ENCODE results near the gene UPF2. TPM values are rescaled to one million over a fixed set of nuclear protein-coding genes. Genes with fewer than 3 reads are reported as not detected.

UPF2 gene
- total RNA-seq, 1 donor from 2014 or later: 7.9 TPM

GRCh38 chr10:12051241-12051640 is 8.6 kb upstream of the UPF2 start:
- H3K4me3 ChIP-seq: no peak overlapping the region
- H3K4me1 ChIP-seq: peaks cover 0 to 4% of the 10 kb centered on the region in 2 donors
- DNase-seq (ENCODE audit: low spot score in 2 of 2): no peak
- H3K27me3 ChIP-seq: no peaks in the 10 kb centered on the region
- no peak for TF ChIP-seq CTCF (IDR thresholded peaks at IDR 0.05)
- H3K9me3 ChIP-seq: no peaks in the 10 kb centered on the region
- no peak overlapping the region for H3K27ac ChIP-seq
- intact Hi-C loops (cut with DNase I): no loop called here
- no peaks in the 10 kb centered on the region for H3K36me3 ChIP-seq

GRCh38 chr10:12050528-12050927 is 7.9 kb upstream of the UPF2 start:
- no peak overlapping the region for H3K27ac ChIP-seq
- no peaks in the 10 kb centered on the region for H3K27me3 ChIP-seq
- no peak overlapping the region for H3K4me3 ChIP-seq
- DNase-seq (ENCODE audit: low spot score in 2 of 2): no peak
- H3K4me1 ChIP-seq: peaks cover 0 to 4% of the 10 kb centered on the region in 2 donors
- intact Hi-C loops (cut with DNase I): no loop called here
- H3K36me3 ChIP-seq: no peaks in the 10 kb centered on the region
- no peak for TF ChIP-seq CTCF (IDR thresholded peaks at IDR 0.05)
- H3K9me3 ChIP-seq: no peaks in the 10 kb centered on the region

GRCh38 chr10:12048547-12048946 is 5.9 kb upstream of the UPF2 start:
- intact Hi-C loops (cut with DNase I): no loop called here
- TF ChIP-seq CTCF (IDR thresholded peaks at IDR 0.05): no peak

GRCh38 chr10:12045596-12045995 is 3.0 kb upstream of the UPF2 start:
- no peaks in the 10 kb centered on the region for H3K9me3 ChIP-seq
- H3K4me1 ChIP-seq: peaks cover 0 to 2% of the 10 kb centered on the region in 2 donors
- no peak for TF ChIP-seq CTCF (IDR thresholded peaks at IDR 0.05)
- H3K36me3 ChIP-seq: no peaks in the 10 kb centered on the region
- H3K4me3 ChIP-seq: no peak overlapping the region
- no peak overlapping the region for H3K27ac ChIP-seq
- intact Hi-C loops (cut with DNase I): no loop called here
- no peak for DNase-seq (ENCODE audit: low spot score in 2 of 2)
- H3K27me3 ChIP-seq: no peaks in the 10 kb centered on the region

More at GRCh38 chr10:12048547-12048946, 5.9 kb upstream of the UPF2 start:
- no peak for DNase-seq (ENCODE audit: low spot score in 2 of 2)
- Histone ChIP-seq H3K4me3 (no peak overlapping the region), H3K4me1 (no peaks in the 10 kb centered on the region), H3K36me3 (no peaks in the 10 kb centered on the region), H3K9me3 (no peaks in the 10 kb centered on the region), H3K27me3 (no peaks in the 10 kb centered on the region), H3K27ac (no peak overlapping the region)

GRCh38 chr10:12042409-12042796 is 206 bp downstream of the UPF2 start:
- TF ChIP-seq CTCF (IDR thresholded peaks at IDR 0.05): no peak
- Histone ChIP-seq H3K9me3 (no peaks in the 10 kb centered on the region), H3K4me1 (peaks cover 0 to 2% of the 10 kb centered on the region in 2 donors), H3K36me3 (no peaks in the 10 kb centered on the region), H3K27ac (peak overlapping the region; percentile 91 to 93), H3K27me3 (no peaks in the 10 kb centered on the region), H3K4me3 (peak overlapping the region; percentile 91 to 95)
- intact Hi-C loops (cut with DNase I): loop anchor here (1.0 to 2.0 kb wide), 2 partner anchors 87 to 1260 kb away; partner anchors contain the start of gene SEC61A2
- no peak for DNase-seq (ENCODE audit: low spot score in 2 of 2)
